A549 (cell line): ENCODE data around the gene ZSWIM1.

ENCODE experiments used
- EP300 ChIP-seq, 2 experiments: fragments of >200 bp; sonication (Bioruptor Twin); formaldehyde crosslinking; IDR thresholded peaks; 2 replicates in 1 of 2; 3 replicates in 1 of 2; pipeline ENCODE4 v1.6.1; 2016 to 2017
- HDAC2 ChIP-seq: fragments of 200-600 bp; sonication (generic); IDR thresholded peaks from 2 replicates; pipeline ENCODE4 v1.6.1; 2016
- PHF8 ChIP-seq: fragments of 200-600 bp; sonication (generic); IDR thresholded peaks from 2 replicates; pipeline ENCODE4 v1.6.1; 2016; ENCODE audit warnings: low read depth, mild to moderate bottlenecking, antibody characterized with exemption, moderate library complexity, borderline replicate concordance
- POLR2A ChIP-seq: IDR thresholded peaks from 2 replicates; pipeline ENCODE4 v1.6.1; 2012; ENCODE audit warnings: mild to moderate bottlenecking, low read length
- RAD21 ChIP-seq, 2 experiments: fragments of >200 bp in 1 of 2; sonication (Bioruptor Twin) in 1 of 2; formaldehyde crosslinking in 1 of 2; IDR thresholded peaks in 1 of 2; conservative IDR thresholded peaks in 1 of 2; 2 replicates in 1 of 2; 3 replicates in 1 of 2; pipeline ENCODE4 v1.6.1; 2012 to 2018; ENCODE audit warnings: inconsistent platforms in 1 of 2
- ZFP36 ChIP-seq: fragments of 450-650 bp; IDR thresholded peaks from 2 replicates; pipeline ENCODE4 v1.6.1; 2014; ENCODE audit warnings: borderline replicate concordance; ENCODE audit not compliant: partially characterized antibody
- TF ChIP-seq, protein P1 (sequence below): fragments of >200 bp; sonication (Bioruptor Twin); formaldehyde crosslinking; IDR thresholded peaks from 3 replicates; pipeline ENCODE4 v1.5.1; 2016
- TF ChIP-seq, protein P2 (sequence below): IDR thresholded peaks from 2 replicates; pipeline ENCODE4 v1.6.1; 2012

DNA sequence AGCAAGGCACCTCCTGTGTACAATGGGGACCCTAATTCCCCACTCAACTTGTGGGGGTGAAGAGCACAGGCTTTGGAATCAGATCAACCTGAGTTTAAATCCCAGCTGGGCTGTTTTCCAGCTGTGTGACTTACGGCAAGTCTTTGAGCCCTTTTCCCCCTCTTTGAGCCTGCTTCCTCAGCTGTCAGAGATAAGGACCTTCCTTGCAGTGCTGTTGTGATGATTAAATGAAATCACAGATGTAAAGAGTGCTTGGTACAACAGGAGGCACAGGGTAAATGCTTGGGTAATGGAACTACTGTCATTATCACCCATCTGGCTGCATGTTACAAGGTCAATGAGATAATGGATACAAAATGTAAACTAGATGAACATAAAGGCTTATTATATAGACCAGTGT, 44.2 kb upstream of the ZSWIM1 start:
- TF ChIP-seq, protein P1, sequence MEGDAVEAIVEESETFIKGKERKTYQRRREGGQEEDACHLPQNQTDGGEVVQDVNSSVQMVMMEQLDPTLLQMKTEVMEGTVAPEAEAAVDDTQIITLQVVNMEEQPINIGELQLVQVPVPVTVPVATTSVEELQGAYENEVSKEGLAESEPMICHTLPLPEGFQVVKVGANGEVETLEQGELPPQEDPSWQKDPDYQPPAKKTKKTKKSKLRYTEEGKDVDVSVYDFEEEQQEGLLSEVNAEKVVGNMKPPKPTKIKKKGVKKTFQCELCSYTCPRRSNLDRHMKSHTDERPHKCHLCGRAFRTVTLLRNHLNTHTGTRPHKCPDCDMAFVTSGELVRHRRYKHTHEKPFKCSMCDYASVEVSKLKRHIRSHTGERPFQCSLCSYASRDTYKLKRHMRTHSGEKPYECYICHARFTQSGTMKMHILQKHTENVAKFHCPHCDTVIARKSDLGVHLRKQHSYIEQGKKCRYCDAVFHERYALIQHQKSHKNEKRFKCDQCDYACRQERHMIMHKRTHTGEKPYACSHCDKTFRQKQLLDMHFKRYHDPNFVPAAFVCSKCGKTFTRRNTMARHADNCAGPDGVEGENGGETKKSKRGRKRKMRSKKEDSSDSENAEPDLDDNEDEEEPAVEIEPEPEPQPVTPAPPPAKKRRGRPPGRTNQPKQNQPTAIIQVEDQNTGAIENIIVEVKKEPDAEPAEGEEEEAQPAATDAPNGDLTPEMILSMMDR: no peak
- TF ChIP-seq, protein P2, sequence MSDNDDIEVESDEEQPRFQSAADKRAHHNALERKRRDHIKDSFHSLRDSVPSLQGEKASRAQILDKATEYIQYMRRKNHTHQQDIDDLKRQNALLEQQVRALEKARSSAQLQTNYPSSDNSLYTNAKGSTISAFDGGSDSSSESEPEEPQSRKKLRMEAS: no peak
- TF ChIP-seq PHF8 (no peak), ZFP36 (no peak), HDAC2 (no peak), RAD21 (conservative IDR thresholded peaks at IDR 0.05 in 1 of 2, IDR thresholded peaks at IDR 0.05 in 1 of 2) (no peak), EP300 (IDR thresholded peaks at IDR 0.05) (no peak), POLR2A (no peak)
